Endothelial cell (in vitro differentiated cells): ENCODE data around the gene FRAT2. TPM values are rescaled to one million over a fixed set of nuclear protein-coding genes. Genes with fewer than 3 reads are reported as not detected.

Experiments
- DNase-seq: peaks from one replicate; pipeline ENCODE4 v3.0.0; 2021; ENCODE audit warnings: low spot score
- H3K27ac Mint-ChIP-seq: one replicate; pipeline ENCODE4 v1.8.0; 2021; ENCODE audit warnings: mixed read lengths, inconsistent platforms; ENCODE audit not compliant: unreplicated experiment
- H3K27me3 Mint-ChIP-seq: one replicate; pipeline ENCODE4 v1.8.0; 2021; ENCODE audit warnings: mild to moderate bottlenecking, moderate library complexity, mixed read lengths, inconsistent platforms; ENCODE audit not compliant: unreplicated experiment
- H3K36me3 Mint-ChIP-seq: one replicate; pipeline ENCODE4 v1.8.0; 2021; ENCODE audit warnings: mild to moderate bottlenecking, low read depth, mixed read lengths, inconsistent platforms; ENCODE audit not compliant: unreplicated experiment
- H3K4me1 Mint-ChIP-seq: one replicate; pipeline ENCODE4 v1.8.0; 2021; ENCODE audit warnings: mild to moderate bottlenecking, mixed read lengths, inconsistent platforms; ENCODE audit not compliant: unreplicated experiment
- H3K4me3 Mint-ChIP-seq: one replicate; pipeline ENCODE4 v1.8.0; 2021; ENCODE audit warnings: mild to moderate bottlenecking, mixed read lengths, inconsistent platforms; ENCODE audit not compliant: unreplicated experiment
- H3K9me3 Mint-ChIP-seq: one replicate; pipeline ENCODE4 v1.8.0; 2021; ENCODE audit warnings: mixed read lengths, inconsistent platforms; ENCODE audit not compliant: unreplicated experiment
- CTCF ChIP-seq: fragments of 200-600 bp; sonication (generic); IDR thresholded peaks from one replicate; pipeline ENCODE4 v1.5.0; 2021; ENCODE audit warnings: antibody characterized with exemption; ENCODE audit not compliant: unreplicated experiment
- total RNA-seq: library from RNA; stranded (reverse); fragmentation: NEBNext Ultra II Directional; extraction: Animal tissue kit (Norgen Biotek cat#: 25700); gene quantifications from one replicate; pipeline ENCODE4 v1.2.1, GENCODE V29; 2021; ENCODE audit not compliant: unreplicated experiment

The FRAT2 gene
- total RNA-seq, 1 donor from 2014 or later, result 25.6 TPM

GRCh38 chr10:97361537-97361901 lies 27.0 kb upstream of the FRAT2 start:
- Mint-ChIP-seq H3K4me3 (no peak overlapping the region), H3K27ac (no peak overlapping the region), H3K36me3 (peaks cover 13% of the 10 kb centered on the region), H3K27me3 (peaks cover 8% of the 10 kb centered on the region), H3K4me1 (peaks cover 22% of the 10 kb centered on the region), H3K9me3 (no peaks in the 10 kb centered on the region)
- no peak for TF ChIP-seq CTCF
- DNase-seq, result no peak

GRCh38 chr10:97360705-97361536 lies 26.4 kb upstream of the FRAT2 start:
- H3K36me3 Mint-ChIP-seq, result peaks cover 15% of the 10 kb centered on the region
- H3K27ac Mint-ChIP-seq, result no peak overlapping the region
- H3K27me3 Mint-ChIP-seq, result peaks cover 8% of the 10 kb centered on the region
- DNase-seq, result no peak
- H3K9me3 Mint-ChIP-seq, result no peaks in the 10 kb centered on the region
- TF ChIP-seq CTCF, result no peak
- H3K4me3 Mint-ChIP-seq, result no peak overlapping the region
- peaks cover 23% of the 10 kb centered on the region for H3K4me1 Mint-ChIP-seq

- no peak for TF ChIP-seq CTCF
- Mint-ChIP-seq H3K27me3 (peaks cover 8% of the 10 kb centered on the region), H3K4me3 (no peak overlapping the region), H3K9me3 (no peaks in the 10 kb centered on the region), H3K36me3 (peaks cover 13% of the 10 kb centered on the region), H3K4me1 (peaks cover 13% of the 10 kb centered on the region), H3K27ac (no peak overlapping the region)
- DNase-seq, result no peak
Observed at GRCh38 chr10:97358781-97359180, 24.3 kb upstream of the FRAT2 start.

GRCh38 chr10:97358349-97358748 lies 23.8 kb upstream of the FRAT2 start:
- no peak overlapping the region for H3K4me3 Mint-ChIP-seq
- no peaks in the 10 kb centered on the region for H3K9me3 Mint-ChIP-seq
- TF ChIP-seq CTCF, result no peak
- no peak overlapping the region for H3K27ac Mint-ChIP-seq
- DNase-seq, result no peak
- H3K36me3 Mint-ChIP-seq, result peaks cover 9% of the 10 kb centered on the region
- peaks cover 8% of the 10 kb centered on the region for H3K27me3 Mint-ChIP-seq
- peaks cover 13% of the 10 kb centered on the region for H3K4me1 Mint-ChIP-seq

GRCh38 chr10:97356918-97357317 lies 22.4 kb upstream of the FRAT2 start:
- Mint-ChIP-seq H3K4me3 (no peak overlapping the region), H3K36me3 (peaks cover 5% of the 10 kb centered on the region), H3K27me3 (peaks cover 8% of the 10 kb centered on the region), H3K4me1 (peaks cover 13% of the 10 kb centered on the region), H3K9me3 (no peaks in the 10 kb centered on the region), H3K27ac (no peak overlapping the region)
- DNase-seq, result no peak
- no peak for TF ChIP-seq CTCF
